ENCODE data around the gene ESPNL.

ESPNL gene

DNA sequence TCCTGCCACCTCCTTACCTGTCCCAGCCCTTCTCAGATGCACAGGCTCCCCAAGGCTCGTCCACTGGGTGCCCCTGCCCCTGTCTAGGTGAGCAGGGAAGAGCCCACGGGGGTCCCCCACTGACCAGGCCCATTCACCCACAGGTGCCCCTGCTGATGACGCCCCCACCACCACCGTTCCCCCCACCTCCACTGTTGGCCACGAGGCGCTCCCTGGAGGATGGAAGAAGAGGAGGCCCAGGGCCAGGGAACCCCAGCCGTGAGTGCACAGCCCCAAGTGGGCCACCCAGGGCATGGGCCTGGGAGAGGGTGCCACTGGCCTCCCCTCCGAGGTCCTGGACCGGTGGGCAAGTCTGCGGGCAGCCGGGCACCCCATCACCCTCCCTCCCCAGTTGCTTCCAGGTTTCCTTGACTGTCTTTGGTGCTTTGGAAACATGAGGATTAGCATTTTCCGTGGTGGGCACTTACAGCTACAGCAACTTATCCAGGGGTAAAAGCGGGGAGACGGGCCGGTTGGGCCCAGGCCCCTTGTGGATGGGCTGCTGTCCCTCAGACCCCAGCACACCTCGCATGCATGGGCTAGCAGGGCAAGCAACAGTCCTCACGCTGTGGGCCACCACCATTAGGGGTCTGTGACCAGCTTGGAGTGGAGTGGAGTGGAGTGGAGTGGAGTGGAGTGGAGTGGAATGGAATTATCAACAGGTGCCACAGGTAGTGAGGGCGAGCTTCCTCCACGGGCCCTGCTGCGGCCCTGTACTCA is 25.2 kb downstream of the ESPNL start:
- Histone ChIP-seq H3K9me3 (ENCODE audit: insufficient read depth, low read length, severe bottlenecking) (no peaks in the 10 kb centered on the region), H2AFZ (ENCODE audit: low read depth, low read length) (no peak overlapping the region), H3K4me1 (ENCODE audit: insufficient read depth, low read length) (no peaks in the 10 kb centered on the region), H3K36me3 (ENCODE audit: insufficient read depth, low read length) (no peaks in the 10 kb centered on the region), H3K27ac (ENCODE audit: low read length) (no peak overlapping the region), H3K4me2 (ENCODE audit: insufficient read depth, low read length) (no peak overlapping the region), H3K9ac (ENCODE audit: low read depth, low read length) (no peak overlapping the region), H3K79me2 (ENCODE audit: insufficient read depth, low read length) (no peaks in the 10 kb centered on the region), H4K20me1 (ENCODE audit: insufficient read depth, low read length) (no peaks in the 10 kb centered on the region; the same call in 1 of the 2 replicates), H3K27me3 (ENCODE audit: insufficient read depth, low read length, poor library complexity) (no peaks in the 10 kb centered on the region), H3K4me3 (ENCODE audit: low read depth in 1 of 2, low read length in 2 of 2) (no peak overlapping the region)
- ATAC-seq (ENCODE audit: insufficient read depth, low read depth): 0 out of 3 replicates have a peak, but pooled peaks have one; percentile 10
- DNase-seq: no peak
- TF ChIP-seq CTCF (IDR thresholded peaks at IDR 0.05; ENCODE audit: borderline replicate concordance, extremely low read depth, low read length, poor library complexity, severe bottlenecking) (no peak), EZH2 (IDR thresholded peaks at IDR 0.05; ENCODE audit: borderline replicate concordance, low read depth, low read length, severe bottlenecking) (no peak)

DNA sequence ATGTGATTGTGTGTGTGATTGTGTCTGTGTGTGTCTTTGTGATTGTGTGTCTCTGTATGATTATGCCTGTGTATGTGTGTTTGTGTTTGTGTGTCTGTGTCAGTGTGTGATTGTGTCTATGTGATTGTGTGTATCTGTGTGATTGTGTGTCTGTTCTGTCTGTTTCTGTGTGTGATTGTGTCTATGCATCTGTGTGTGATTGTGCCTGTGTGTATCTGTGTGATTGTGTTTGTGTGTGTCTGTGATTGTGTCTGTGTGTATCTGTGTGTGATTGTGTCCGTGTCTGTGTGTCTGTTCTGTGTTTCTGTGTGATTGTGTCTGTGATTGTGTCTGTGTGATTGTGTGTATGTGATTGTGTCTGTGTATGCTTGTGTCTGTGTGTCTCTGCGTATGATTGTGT is 26.2 kb downstream of the ESPNL start:
- Histone ChIP-seq H3K4me1 (ENCODE audit: insufficient read depth, low read length) (no peaks in the 10 kb centered on the region), H3K27me3 (ENCODE audit: insufficient read depth, low read length, poor library complexity) (no peaks in the 10 kb centered on the region), H3K79me2 (ENCODE audit: insufficient read depth, low read length) (no peaks in the 10 kb centered on the region), H3K9me3 (ENCODE audit: insufficient read depth, low read length, severe bottlenecking) (no peaks in the 10 kb centered on the region), H3K4me3 (ENCODE audit: low read depth in 1 of 2, low read length in 2 of 2) (no peak overlapping the region), H3K4me2 (ENCODE audit: insufficient read depth, low read length) (no peak overlapping the region), H3K36me3 (ENCODE audit: insufficient read depth, low read length) (no peaks in the 10 kb centered on the region), H4K20me1 (ENCODE audit: insufficient read depth, low read length) (no peaks in the 10 kb centered on the region; the same call in 1 of the 2 replicates), H3K27ac (ENCODE audit: low read length) (no peak overlapping the region), H3K9ac (ENCODE audit: low read depth, low read length) (no peak overlapping the region), H2AFZ (ENCODE audit: low read depth, low read length) (no peak overlapping the region)
- ATAC-seq (ENCODE audit: insufficient read depth, low read depth) (no peak), DNase-seq (no peak)
- TF ChIP-seq EZH2 (IDR thresholded peaks at IDR 0.05; ENCODE audit: borderline replicate concordance, low read depth, low read length, severe bottlenecking) (no peak), CTCF (IDR thresholded peaks at IDR 0.05; ENCODE audit: borderline replicate concordance, extremely low read depth, low read length, poor library complexity, severe bottlenecking) (no peak)

DNA sequence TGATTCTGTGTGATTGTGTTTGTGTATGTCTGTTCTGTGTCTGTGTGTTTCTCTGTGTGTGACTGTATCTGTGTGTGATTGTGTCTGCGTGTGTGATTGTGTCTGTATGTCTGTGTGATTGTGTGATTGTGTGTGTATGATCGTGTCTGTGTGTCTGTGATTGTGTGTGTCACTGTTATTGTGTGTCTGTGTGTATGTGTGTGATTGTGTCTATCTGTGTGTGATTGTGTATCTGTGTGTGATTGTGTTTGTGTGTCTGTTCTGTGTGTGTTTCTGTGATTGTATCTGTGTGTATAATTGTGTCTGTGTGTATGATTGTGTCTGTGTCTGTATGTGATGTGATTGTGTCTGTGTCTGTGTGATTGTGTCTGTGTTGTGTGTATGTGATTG is 26.6 kb downstream of the ESPNL start:
- Histone ChIP-seq H3K27me3 (ENCODE audit: insufficient read depth, low read length, poor library complexity) (no peaks in the 10 kb centered on the region), H2AFZ (ENCODE audit: low read depth, low read length) (no peak overlapping the region), H3K4me3 (ENCODE audit: low read depth in 1 of 2, low read length in 2 of 2) (no peak overlapping the region), H3K36me3 (ENCODE audit: insufficient read depth, low read length) (no peaks in the 10 kb centered on the region), H3K27ac (ENCODE audit: low read length) (no peak overlapping the region), H3K79me2 (ENCODE audit: insufficient read depth, low read length) (no peaks in the 10 kb centered on the region), H3K9ac (ENCODE audit: low read depth, low read length) (no peak overlapping the region), H3K9me3 (ENCODE audit: insufficient read depth, low read length, severe bottlenecking) (no peaks in the 10 kb centered on the region), H3K4me2 (ENCODE audit: insufficient read depth, low read length) (no peak overlapping the region), H4K20me1 (ENCODE audit: insufficient read depth, low read length) (no peaks in the 10 kb centered on the region; the same call in 1 of the 2 replicates), H3K4me1 (ENCODE audit: insufficient read depth, low read length) (no peaks in the 10 kb centered on the region)
- TF ChIP-seq EZH2 (IDR thresholded peaks at IDR 0.05; ENCODE audit: borderline replicate concordance, low read depth, low read length, severe bottlenecking) (no peak), CTCF (IDR thresholded peaks at IDR 0.05; ENCODE audit: borderline replicate concordance, extremely low read depth, low read length, poor library complexity, severe bottlenecking) (no peak)
- DNase-seq: no peak
- ATAC-seq (ENCODE audit: insufficient read depth, low read depth): no peak

All from DND-41 (cell line).